Tibial nerve (tissue), 4 donors: ENCODE data around the gene CWC25.

ENCODE experiments used
- EP300 ChIP-seq, 2 donors: sonication (generic); formaldehyde crosslinking; IDR thresholded peaks; one replicate each; pipeline ENCODE4 v1.6.1; 2017; ENCODE audit warnings: antibody characterized with exemption in 2 of 2, mild to moderate bottlenecking in 1 of 2
- POLR2A ChIP-seq, 2 donors: fragments of 450-650 bp; IDR thresholded peaks; one replicate each; pipeline ENCODE4 v1.6.1; 2017; ENCODE audit warnings: antibody characterized with exemption in 2 of 2, mild to moderate bottlenecking in 2 of 2, moderate library complexity in 2 of 2
- TF ChIP-seq, protein P1 (sequence below), 5 experiments: fragments of 200-600 bp in 3 of 5; fragments of 450-650 bp in 2 of 5; sonication (generic) in 3 of 5; IDR thresholded peaks; one replicate each; pipeline ENCODE4 v1.5.1; 2016 to 2019; ENCODE audit warnings: antibody characterized with exemption in 5 of 5, mild to moderate bottlenecking in 3 of 5, moderate library complexity in 2 of 5

DNA sequence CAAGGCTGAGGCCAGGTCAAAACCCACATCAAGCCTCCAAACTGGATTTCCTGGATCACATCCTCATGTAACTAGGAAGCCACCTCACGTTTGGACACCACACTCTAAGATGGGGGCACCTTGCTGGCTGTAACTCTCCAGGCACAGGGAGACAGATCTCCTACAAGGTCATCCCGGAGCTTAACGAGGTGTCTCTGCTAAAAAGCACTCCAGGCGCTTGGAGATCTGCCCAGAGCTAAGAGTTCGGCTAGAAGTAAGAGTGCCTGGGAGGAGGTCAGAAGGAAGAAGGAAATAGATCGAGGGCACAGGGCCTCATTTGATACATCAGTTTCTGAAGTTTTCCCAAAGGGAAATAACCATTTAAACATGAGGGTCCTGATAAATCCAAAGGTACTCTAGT lies 56.7 kb downstream of the CWC25 start:
- TF ChIP-seq EP300 (IDR thresholded peaks at IDR 0.05) (no peak), POLR2A (IDR thresholded peaks at IDR 0.05) (no peak)
- TF ChIP-seq, protein P1, sequence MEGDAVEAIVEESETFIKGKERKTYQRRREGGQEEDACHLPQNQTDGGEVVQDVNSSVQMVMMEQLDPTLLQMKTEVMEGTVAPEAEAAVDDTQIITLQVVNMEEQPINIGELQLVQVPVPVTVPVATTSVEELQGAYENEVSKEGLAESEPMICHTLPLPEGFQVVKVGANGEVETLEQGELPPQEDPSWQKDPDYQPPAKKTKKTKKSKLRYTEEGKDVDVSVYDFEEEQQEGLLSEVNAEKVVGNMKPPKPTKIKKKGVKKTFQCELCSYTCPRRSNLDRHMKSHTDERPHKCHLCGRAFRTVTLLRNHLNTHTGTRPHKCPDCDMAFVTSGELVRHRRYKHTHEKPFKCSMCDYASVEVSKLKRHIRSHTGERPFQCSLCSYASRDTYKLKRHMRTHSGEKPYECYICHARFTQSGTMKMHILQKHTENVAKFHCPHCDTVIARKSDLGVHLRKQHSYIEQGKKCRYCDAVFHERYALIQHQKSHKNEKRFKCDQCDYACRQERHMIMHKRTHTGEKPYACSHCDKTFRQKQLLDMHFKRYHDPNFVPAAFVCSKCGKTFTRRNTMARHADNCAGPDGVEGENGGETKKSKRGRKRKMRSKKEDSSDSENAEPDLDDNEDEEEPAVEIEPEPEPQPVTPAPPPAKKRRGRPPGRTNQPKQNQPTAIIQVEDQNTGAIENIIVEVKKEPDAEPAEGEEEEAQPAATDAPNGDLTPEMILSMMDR (IDR thresholded peaks at IDR 0.05) = no peak
